ENCODE measurements around the gene HMG20A. TPM values are rescaled to one million over a fixed set of nuclear protein-coding genes. Genes with fewer than 3 reads are reported as not detected.

Gene HMG20A
- total RNA-seq, 4 donors from 2014 or later = 39.6 to 65.1 (median 49.7) TPM

DNA sequence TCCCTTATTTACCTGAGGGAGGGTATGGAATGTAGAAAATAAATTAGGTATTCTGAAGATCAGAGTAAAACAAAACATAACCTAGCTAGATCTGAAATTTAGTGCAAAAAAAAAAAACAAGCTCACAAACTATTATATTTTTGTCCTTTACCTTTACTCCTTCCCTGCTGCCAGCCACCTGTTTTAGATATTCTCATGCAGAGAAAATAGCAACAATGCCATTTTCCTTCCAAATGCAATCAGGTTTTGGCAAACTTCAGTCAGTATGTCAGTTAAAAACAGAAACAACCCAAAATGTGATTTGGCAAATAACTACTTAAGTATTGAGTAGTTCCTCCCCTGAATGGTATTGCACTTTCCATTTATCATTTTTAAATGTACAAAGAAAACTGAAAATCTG, 36.6 kb upstream of the HMG20A start:
- Histone ChIP-seq H3K4me1 (peaks cover 0 to 42% (median 0%) of the 10 kb centered on the region in 4 donors), H3K27me3 (no peaks in the 10 kb centered on the region), H3K27ac (no peak overlapping the region), H3K4me3 (no peak overlapping the region), H3K36me3 (no peaks in the 10 kb centered on the region), H3K9me3 (no peaks in the 10 kb centered on the region)
- TF ChIP-seq EP300 (IDR thresholded peaks at IDR 0.05) (no peak), POLR2A (IDR thresholded peaks at IDR 0.05) (no peak)
- TF ChIP-seq, protein P1, sequence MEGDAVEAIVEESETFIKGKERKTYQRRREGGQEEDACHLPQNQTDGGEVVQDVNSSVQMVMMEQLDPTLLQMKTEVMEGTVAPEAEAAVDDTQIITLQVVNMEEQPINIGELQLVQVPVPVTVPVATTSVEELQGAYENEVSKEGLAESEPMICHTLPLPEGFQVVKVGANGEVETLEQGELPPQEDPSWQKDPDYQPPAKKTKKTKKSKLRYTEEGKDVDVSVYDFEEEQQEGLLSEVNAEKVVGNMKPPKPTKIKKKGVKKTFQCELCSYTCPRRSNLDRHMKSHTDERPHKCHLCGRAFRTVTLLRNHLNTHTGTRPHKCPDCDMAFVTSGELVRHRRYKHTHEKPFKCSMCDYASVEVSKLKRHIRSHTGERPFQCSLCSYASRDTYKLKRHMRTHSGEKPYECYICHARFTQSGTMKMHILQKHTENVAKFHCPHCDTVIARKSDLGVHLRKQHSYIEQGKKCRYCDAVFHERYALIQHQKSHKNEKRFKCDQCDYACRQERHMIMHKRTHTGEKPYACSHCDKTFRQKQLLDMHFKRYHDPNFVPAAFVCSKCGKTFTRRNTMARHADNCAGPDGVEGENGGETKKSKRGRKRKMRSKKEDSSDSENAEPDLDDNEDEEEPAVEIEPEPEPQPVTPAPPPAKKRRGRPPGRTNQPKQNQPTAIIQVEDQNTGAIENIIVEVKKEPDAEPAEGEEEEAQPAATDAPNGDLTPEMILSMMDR (IDR thresholded peaks at IDR 0.05) = no peak
- no peak for DNase-seq (ENCODE audit: low spot score in 2 of 2)

DNA sequence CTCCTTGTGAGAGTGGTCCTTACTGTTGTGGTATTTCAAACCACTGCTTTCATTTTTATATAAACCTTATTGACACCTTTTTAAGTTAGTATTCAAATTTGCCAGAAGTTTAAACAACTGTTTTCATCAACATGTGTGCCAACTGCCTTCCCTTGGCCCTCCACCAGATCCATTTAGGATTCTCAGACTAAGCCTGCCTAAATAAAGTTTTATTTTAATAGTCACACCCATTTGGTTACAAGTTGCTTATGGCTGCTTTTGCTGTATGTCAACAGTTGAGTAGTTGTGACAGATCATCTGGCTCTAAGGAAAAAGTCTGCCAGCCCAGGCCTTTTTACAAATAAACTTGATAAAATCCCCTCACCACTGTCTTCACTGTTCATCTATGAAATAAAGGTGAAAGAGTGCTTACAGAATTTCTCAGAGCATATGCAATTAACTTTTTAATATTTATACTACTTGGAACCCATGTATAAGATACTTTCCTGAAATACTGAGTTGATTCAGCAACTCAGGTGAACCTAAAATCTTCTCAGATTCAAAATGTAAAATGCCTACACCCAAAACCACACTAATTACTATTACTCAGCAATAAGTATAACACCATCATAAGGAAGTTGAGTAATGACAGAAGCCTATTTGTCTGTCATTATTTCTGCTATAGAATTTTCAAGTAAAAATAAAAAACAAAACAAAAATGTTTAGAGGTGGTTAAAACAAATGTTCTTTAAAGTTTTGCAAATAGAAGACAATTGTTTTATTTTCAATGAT, 35.9 kb upstream of the HMG20A start:
- H3K27ac ChIP-seq = no peak overlapping the region
- no peak for TF ChIP-seq POLR2A (IDR thresholded peaks at IDR 0.05)
- TF ChIP-seq EP300 (IDR thresholded peaks at IDR 0.05) = no peak
- TF ChIP-seq, protein P1 (IDR thresholded peaks at IDR 0.05) = no peak
- no peak overlapping the region for H3K4me3 ChIP-seq
- H3K36me3 ChIP-seq = no peaks in the 10 kb centered on the region
- H3K9me3 ChIP-seq = no peaks in the 10 kb centered on the region
- no peaks in the 10 kb centered on the region for H3K27me3 ChIP-seq
- H3K4me1 ChIP-seq = peaks cover 0 to 48% (median 0%) of the 10 kb centered on the region in 4 donors
- DNase-seq (ENCODE audit: low spot score in 2 of 2) = no peak

DNA sequence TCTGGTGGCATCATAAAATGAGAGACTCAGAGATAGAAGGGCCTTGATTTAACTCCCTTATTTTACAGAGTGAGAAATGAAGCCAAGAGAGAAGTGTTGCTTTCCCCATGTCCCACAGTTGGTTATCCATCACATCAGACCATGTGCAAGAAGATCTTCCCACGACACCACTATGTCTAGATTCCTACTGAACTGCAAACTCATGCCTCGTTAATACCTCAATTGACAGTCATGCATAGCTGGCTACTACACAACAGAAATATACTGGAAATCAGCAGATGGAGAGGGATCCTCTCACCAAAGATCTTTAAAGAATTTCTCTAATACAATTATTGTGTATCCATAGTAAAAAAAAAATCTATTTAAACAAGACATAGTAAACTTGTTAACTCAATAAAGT, 34.1 kb upstream of the HMG20A start:
- peaks cover 0 to 67% (median 6%) of the 10 kb centered on the region in 4 donors for H3K4me1 ChIP-seq
- no peak for DNase-seq (ENCODE audit: low spot score in 2 of 2)
- H3K36me3 ChIP-seq = no peaks in the 10 kb centered on the region
- no peak overlapping the region for H3K27ac ChIP-seq
- no peak overlapping the region for H3K4me3 ChIP-seq
- no peaks in the 10 kb centered on the region for H3K9me3 ChIP-seq
- TF ChIP-seq POLR2A (IDR thresholded peaks at IDR 0.05) (no peak), EP300 (IDR thresholded peaks at IDR 0.05) (no peak)
- TF ChIP-seq, protein P1 (IDR thresholded peaks at IDR 0.05) = no peak
- no peaks in the 10 kb centered on the region for H3K27me3 ChIP-seq
- WGBS, 2 donors = 74 to 79% methylated on average over 2 of the region's 2 CpGs

DNA sequence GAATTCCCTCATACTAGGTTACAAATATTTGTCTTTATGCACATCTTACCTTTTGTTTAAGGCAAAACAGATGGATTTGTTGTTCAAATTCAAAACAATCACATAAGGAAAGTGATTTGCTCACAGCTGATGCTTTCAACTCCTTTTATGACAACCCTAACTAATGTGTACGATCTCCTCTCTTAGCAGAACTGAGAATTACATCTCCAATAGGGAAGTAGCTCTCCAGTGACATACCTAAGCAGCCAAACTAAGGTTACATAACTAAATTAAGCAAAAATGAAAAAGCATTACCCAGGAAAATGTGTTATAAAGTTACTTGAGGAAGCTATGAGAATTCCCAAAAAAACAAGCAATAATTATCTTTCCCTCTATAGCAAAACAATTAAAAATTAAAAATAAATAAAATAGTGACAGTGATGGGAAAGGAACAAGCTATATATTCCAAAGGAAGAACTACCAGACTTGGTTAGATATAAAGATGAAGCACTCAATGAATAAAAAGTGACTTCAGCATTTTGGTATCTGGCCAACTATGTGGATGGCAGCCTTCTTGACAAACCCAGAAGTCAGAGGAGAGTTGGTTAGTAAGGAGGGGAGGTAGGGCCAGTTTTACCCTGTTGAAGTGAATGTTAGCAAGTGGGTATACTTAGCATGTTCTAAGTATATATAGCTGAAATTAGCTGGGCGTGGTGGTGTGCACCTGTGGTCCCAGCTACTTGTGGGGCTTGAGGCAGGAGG, 33.2 kb upstream of the HMG20A start:
- peaks cover 0 to 69% (median 7%) of the 10 kb centered on the region in 4 donors for H3K4me1 ChIP-seq
- no peak overlapping the region for H3K4me3 ChIP-seq
- H3K9me3 ChIP-seq = no peaks in the 10 kb centered on the region
- H3K27ac ChIP-seq = no peak overlapping the region
- TF ChIP-seq POLR2A (IDR thresholded peaks at IDR 0.05) = no peak
- TF ChIP-seq, protein P1 (IDR thresholded peaks at IDR 0.05) = no peak
- TF ChIP-seq EP300 (IDR thresholded peaks at IDR 0.05) = no peak
- no peaks in the 10 kb centered on the region for H3K27me3 ChIP-seq
- no peaks in the 10 kb centered on the region for H3K36me3 ChIP-seq
- no peak for DNase-seq (ENCODE audit: low spot score in 2 of 2)
- 74 to 82% methylated on average over 2 of the region's 2 CpGs for WGBS, 2 donors

DNA sequence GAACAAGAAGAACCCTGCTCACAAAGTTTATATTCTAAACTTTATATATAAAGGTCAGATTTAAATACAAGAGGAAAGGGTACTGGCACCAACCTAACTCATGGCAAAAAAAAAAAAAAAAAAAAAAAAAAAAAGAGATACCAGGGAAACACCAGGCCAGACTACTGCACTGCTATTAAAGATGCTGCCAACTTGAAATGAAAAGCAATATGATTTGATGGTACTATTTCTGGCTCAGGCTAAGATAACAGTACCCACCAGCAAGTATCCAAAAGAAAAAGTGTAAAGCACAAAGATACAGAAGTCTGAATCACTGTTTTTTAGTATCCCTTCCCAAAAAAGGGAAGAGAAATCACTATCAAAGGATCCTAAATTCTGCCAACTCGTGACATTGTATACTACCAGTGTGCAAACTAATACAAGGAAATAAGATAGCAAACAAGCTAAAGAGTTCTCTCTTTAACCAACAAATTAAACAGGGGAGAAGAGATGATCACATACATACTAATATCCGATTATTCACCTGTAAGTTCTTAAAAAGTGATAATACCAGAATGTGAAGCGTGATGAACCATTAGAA, 29.2 kb upstream of the HMG20A start:
- H3K36me3 ChIP-seq = peaks cover 0 to 13% (median 0%) of the 10 kb centered on the region in 3 donors
- no peak overlapping the region for H3K4me3 ChIP-seq
- peaks cover 0 to 46% (median 7%) of the 10 kb centered on the region in 4 donors for H3K4me1 ChIP-seq
- no peaks in the 10 kb centered on the region for H3K27me3 ChIP-seq
- no peak for TF ChIP-seq EP300 (IDR thresholded peaks at IDR 0.05)
- TF ChIP-seq POLR2A (IDR thresholded peaks at IDR 0.05) = no peak
- TF ChIP-seq, protein P1 (IDR thresholded peaks at IDR 0.05) = no peak
- peaks cover 0 to 25% (median 5%) of the 10 kb centered on the region in 4 donors for H3K9me3 ChIP-seq
- DNase-seq (ENCODE audit: low spot score in 2 of 2) = no peak
- no peak overlapping the region for H3K27ac ChIP-seq
- WGBS, 2 donors = 85% methylated on average over 3 of the region's 3 CpGs
